K562 (cell line): Measurements from ENCODE around the gene GOLIM4. TPM values are rescaled to one million over a fixed set of nuclear protein-coding genes. Genes with fewer than 3 reads are reported as not detected.

Source experiments
- PHF21A ChIP-seq: fragments of 450-650 bp; IDR thresholded peaks from 2 replicates; pipeline ENCODE4 v1.6.1; 2017; ENCODE audit warnings: low read depth, borderline replicate concordance
- ZNF224 ChIP-seq: sonication (generic); formaldehyde crosslinking; IDR thresholded peaks from 2 replicates; pipeline ENCODE4 v1.8.0; 2022; ENCODE audit warnings: mild to moderate bottlenecking, missing genetic modification reagents
- polyA plus RNA-seq, 8 experiments: library from polyadenylated mRNA; depleted of rRNA in 4 of 8; stranded (reverse) in 5 of 8; unstranded in 3 of 8; fragments of >200 nt; fragmentation: Nextera tagmentation in 2 of 8; fragmentation: Illumina TruSeq in 1 of 8; extraction: Ambion mirVana in 2 of 8; extraction: Trizol in 1 of 8; gene quantifications; 2 replicates each; pipeline versions ENCODE4 v1.2.1 to v1.2.3, GENCODE V29; 2011 to 2014; ENCODE audit warnings: inconsistent platforms in 1 of 8, missing spikeins in 1 of 8
- total RNA-seq, 7 experiments: library from RNA; depleted of rRNA in 6 of 7; stranded (reverse); fragments of >200 nt in 6 of 7; fragmentation: Illumina TruSeq in 2 of 7; extraction: Trizol in 2 of 7; gene quantifications; 2 replicates each; pipeline versions ENCODE4 v1.2.1 to v1.2.3, GENCODE V29; 2011 to 2021; ENCODE audit warnings: low replicate concordance in 1 of 7
- TF ChIP-seq, protein P1 (sequence below): sonication (generic); formaldehyde crosslinking; IDR thresholded peaks from 2 replicates; pipeline ENCODE4 v1.4.0; 2020; ENCODE audit warnings: mild to moderate bottlenecking, missing genetic modification reagents
- TF ChIP-seq, protein P2 (sequence below): sonication (generic); formaldehyde crosslinking; IDR thresholded peaks from 2 replicates; pipeline ENCODE4 v1.8.0; 2022; ENCODE audit warnings: mild to moderate bottlenecking, missing genetic modification reagents

The GOLIM4 gene
- total and polyA plus RNA-seq, 9 of the 15 experiments (the other 6 are each of a cell fraction or from before 2014, with no cell fraction given), result 9.3 to 39.4 (median 31.0) TPM

DNA sequence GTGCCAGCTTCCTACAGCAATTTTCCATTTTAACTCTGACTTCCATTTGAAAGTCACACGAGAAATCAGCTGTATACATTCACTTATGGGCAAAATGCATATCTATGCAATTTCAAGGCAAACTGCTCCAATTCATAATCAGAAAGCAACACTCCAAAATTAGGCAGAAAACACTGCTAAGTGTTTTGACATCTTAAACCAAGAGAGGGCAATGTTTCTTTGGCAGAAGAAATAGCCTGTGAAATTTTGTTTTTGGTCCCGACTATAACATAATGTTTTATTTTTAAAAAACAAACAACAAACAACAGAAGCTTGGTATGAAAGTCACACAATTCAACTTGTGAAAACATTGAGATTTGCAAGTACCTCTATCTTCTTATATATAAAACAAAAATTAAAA is 42.6 kb downstream of the GOLIM4 start (continued):
- TF ChIP-seq PHF21A (no peak), ZNF224 (no peak)
- TF ChIP-seq, protein P1, sequence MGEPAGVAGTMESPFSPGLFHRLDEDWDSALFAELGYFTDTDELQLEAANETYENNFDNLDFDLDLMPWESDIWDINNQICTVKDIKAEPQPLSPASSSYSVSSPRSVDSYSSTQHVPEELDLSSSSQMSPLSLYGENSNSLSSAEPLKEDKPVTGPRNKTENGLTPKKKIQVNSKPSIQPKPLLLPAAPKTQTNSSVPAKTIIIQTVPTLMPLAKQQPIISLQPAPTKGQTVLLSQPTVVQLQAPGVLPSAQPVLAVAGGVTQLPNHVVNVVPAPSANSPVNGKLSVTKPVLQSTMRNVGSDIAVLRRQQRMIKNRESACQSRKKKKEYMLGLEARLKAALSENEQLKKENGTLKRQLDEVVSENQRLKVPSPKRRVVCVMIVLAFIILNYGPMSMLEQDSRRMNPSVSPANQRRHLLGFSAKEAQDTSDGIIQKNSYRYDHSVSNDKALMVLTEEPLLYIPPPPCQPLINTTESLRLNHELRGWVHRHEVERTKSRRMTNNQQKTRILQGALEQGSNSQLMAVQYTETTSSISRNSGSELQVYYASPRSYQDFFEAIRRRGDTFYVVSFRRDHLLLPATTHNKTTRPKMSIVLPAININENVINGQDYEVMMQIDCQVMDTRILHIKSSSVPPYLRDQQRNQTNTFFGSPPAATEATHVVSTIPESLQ (CRISPR knock-in tag), result no peak
- TF ChIP-seq, protein P2, sequence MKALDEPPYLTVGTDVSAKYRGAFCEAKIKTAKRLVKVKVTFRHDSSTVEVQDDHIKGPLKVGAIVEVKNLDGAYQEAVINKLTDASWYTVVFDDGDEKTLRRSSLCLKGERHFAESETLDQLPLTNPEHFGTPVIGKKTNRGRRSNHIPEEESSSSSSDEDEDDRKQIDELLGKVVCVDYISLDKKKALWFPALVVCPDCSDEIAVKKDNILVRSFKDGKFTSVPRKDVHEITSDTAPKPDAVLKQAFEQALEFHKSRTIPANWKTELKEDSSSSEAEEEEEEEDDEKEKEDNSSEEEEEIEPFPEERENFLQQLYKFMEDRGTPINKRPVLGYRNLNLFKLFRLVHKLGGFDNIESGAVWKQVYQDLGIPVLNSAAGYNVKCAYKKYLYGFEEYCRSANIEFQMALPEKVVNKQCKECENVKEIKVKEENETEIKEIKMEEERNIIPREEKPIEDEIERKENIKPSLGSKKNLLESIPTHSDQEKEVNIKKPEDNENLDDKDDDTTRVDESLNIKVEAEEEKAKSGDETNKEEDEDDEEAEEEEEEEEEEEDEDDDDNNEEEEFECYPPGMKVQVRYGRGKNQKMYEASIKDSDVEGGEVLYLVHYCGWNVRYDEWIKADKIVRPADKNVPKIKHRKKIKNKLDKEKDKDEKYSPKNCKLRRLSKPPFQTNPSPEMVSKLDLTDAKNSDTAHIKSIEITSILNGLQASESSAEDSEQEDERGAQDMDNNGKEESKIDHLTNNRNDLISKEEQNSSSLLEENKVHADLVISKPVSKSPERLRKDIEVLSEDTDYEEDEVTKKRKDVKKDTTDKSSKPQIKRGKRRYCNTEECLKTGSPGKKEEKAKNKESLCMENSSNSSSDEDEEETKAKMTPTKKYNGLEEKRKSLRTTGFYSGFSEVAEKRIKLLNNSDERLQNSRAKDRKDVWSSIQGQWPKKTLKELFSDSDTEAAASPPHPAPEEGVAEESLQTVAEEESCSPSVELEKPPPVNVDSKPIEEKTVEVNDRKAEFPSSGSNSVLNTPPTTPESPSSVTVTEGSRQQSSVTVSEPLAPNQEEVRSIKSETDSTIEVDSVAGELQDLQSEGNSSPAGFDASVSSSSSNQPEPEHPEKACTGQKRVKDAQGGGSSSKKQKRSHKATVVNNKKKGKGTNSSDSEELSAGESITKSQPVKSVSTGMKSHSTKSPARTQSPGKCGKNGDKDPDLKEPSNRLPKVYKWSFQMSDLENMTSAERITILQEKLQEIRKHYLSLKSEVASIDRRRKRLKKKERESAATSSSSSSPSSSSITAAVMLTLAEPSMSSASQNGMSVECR, result no peak
